Ovary (tissue), 9 donors: ENCODE data around the gene ARL2BP. TPM values are rescaled to one million over a fixed set of nuclear protein-coding genes. Genes with fewer than 3 reads are reported as not detected.

Experiments used
- DNase-seq, 5 donors: peaks; one replicate each; pipeline ENCODE4 v3.0.0-alpha.2; 2019 to 2020
- H3K27ac ChIP-seq, 2 donors: fragments of 200-600 bp; one replicate each; pipeline versions ENCODE4 v1.5.1 to v1.8.0; 2019 to 2022
- H3K27me3 ChIP-seq: fragments of 200-600 bp; one replicate; pipeline ENCODE4 v1.8.0; 2022
- H3K36me3 ChIP-seq: fragments of 200-600 bp; sonication (generic); one replicate; pipeline ENCODE4 v1.5.1; 2019
- H3K4me1 ChIP-seq: one replicate; pipeline ENCODE4 v1.8.1; 2013; ENCODE audit warnings: mild to moderate bottlenecking, moderate library complexity; ENCODE audit not compliant: insufficient read depth
- H3K4me3 ChIP-seq: fragments of 200-600 bp; sonication (generic); one replicate; pipeline ENCODE4 v1.5.1; 2017
- H3K9me3 ChIP-seq, 2 donors: fragments of 200-600 bp in 1 of 2; sonication (generic) in 1 of 2; one replicate each; pipeline versions ENCODE4 v1.5.1 to v1.8.1; 2013 to 2019; ENCODE audit warnings: mild to moderate bottlenecking in 1 of 2, moderate library complexity in 1 of 2
- CTCF ChIP-seq, 3 donors: fragments of 450-650 bp in 2 of 3; fragments of 200-600 bp in 1 of 3; IDR thresholded peaks; one replicate each; pipeline versions ENCODE4 v1.5.1 to v1.8.0; 2016 to 2022; ENCODE audit warnings: antibody characterized with exemption in 3 of 3, mild to moderate bottlenecking in 1 of 3
- EP300 ChIP-seq: sonication (generic); formaldehyde crosslinking; IDR thresholded peaks from one replicate; pipeline ENCODE4 v1.6.1; 2017; ENCODE audit warnings: antibody characterized with exemption
- POLR2A ChIP-seq: fragments of 450-650 bp; IDR thresholded peaks from one replicate; pipeline ENCODE4 v1.6.1; 2017; ENCODE audit warnings: antibody characterized with exemption, mild to moderate bottlenecking, moderate library complexity
- WGBS, 3 donors: extraction: QIAGEN DNeasy Blood & Tissue Kit in 1 of 3; methylation state at CpG; one replicate each; pipeline versions ENCODE4 v1.1.5 to v1.1.7; 2013 to 2017; 5-methylcytosine and 5-hydroxymethylcytosine counted together
- intact Hi-C, 4 donors: fragments of 100-400 bp; cut with DNase I; formaldehyde crosslinking; loops; one replicate each; pipeline versions ENCODE4 v1.11.0 to v1.15.1; 2022 to 2023
- polyA plus RNA-seq, 2 donors: library from polyadenylated mRNA; stranded (reverse); fragments of 200-250 nt in 1 of 2; fragments of 350-450 nt in 1 of 2; fragmentation: Illumina TruSeq in 1 of 2; extraction: RNeasy Lipid Tissue Mini Kit (QIAGEN cat#74804) in 1 of 2; gene quantifications; one replicate each; pipeline ENCODE4 v1.2.3, GENCODE V29; 2013 to 2014
- total RNA-seq, 7 donors: library from RNA; depleted of rRNA in 2 of 7; stranded (reverse); fragments of >200 nt in 2 of 7; fragmentation: NEBNext Ultra II Directional in 3 of 7; extraction: Animal tissue kit (Norgen Biotek cat#: 25700) in 3 of 7; gene quantifications; one replicate each; pipeline versions ENCODE4 v1.1.0 to v1.2.4, GENCODE V29; 2016 to 2023
- donor health status: DM: no; HTN: no; CAD: no; lungs with moderate emphysema.
- donor health status: DM: no; HTN: no; CAD: no.
- donor health status: Bipolar disorder and iron deficiency.
- donor health status: DM: yes; HTN: yes; CAD: no.
- donor health status: DM: no; HTN: no; CAD: no.
- donor health status: DM: yes; HTN: yes; CAD: no.

The ARL2BP gene
- total and polyA plus RNA-seq, 9 donors: 45.3 to 88.0 (median 57.7) TPM

- Histone ChIP-seq H3K4me3 (no peak overlapping the region), H3K27me3 (no peaks in the 10 kb centered on the region), H3K36me3 (no peaks in the 10 kb centered on the region), H3K27ac (no peak overlapping the region), H3K9me3 (no peaks in the 10 kb centered on the region), H3K4me1 (peaks cover 7% of the 10 kb centered on the region)
- WGBS, 3 donors: 47 to 50% (median 49%) methylated on average over 7 of the region's 7 CpGs
- DNase-seq: no peak
- intact Hi-C loops: loop anchor here in 1 of 4 donors (10.0 kb wide), 1 partner anchor 195 kb away; no protein-coding TSS in a partner anchor
- TF ChIP-seq POLR2A: no peak
- TF ChIP-seq CTCF (IDR thresholded peaks at IDR 0.05): no peak
- no peak for TF ChIP-seq EP300
Observed at GRCh38 chr16:57279780-57280638, 35.0 kb downstream of the ARL2BP start.

GRCh38 chr16:57281791-57282190, 36.7 kb downstream of the ARL2BP start:
- no peak overlapping the region for H3K27ac ChIP-seq
- H3K4me1 ChIP-seq: peaks cover 7% of the 10 kb centered on the region
- no peaks in the 10 kb centered on the region for H3K36me3 ChIP-seq
- H3K27me3 ChIP-seq: no peaks in the 10 kb centered on the region
- no peak overlapping the region for H3K4me3 ChIP-seq
- intact Hi-C loops: loop anchor here in 1 of 4 donors (10.0 kb wide), 1 partner anchor 197 kb away; no protein-coding TSS in a partner anchor
- no peak for DNase-seq
- H3K9me3 ChIP-seq: no peaks in the 10 kb centered on the region
- TF ChIP-seq EP300: no peak
- TF ChIP-seq CTCF (IDR thresholded peaks at IDR 0.05): no peak
- TF ChIP-seq POLR2A: no peak
- 88 to 94% (median 89%) methylated on average over 3 of the region's 3 CpGs for WGBS, 3 donors

GRCh38 chr16:57282510-57283213, 37.6 kb downstream of the ARL2BP start:
- Histone ChIP-seq H3K36me3 (no peaks in the 10 kb centered on the region), H3K27me3 (no peaks in the 10 kb centered on the region), H3K4me1 (peaks cover 7% of the 10 kb centered on the region), H3K4me3 (no peak overlapping the region), H3K9me3 (no peaks in the 10 kb centered on the region), H3K27ac (no peak overlapping the region)
- DNase-seq: no peak
- TF ChIP-seq CTCF (IDR thresholded peaks at IDR 0.05) (no peak), POLR2A (no peak), EP300 (no peak)
- WGBS, 3 donors: 51 to 68% (median 52%) methylated on average over 8 of the region's 8 CpGs
- intact Hi-C loops: loop anchor here in 1 of 4 donors (10.0 kb wide), 1 partner anchor 198 kb away; no protein-coding TSS in a partner anchor

- H3K4me1 ChIP-seq: peaks cover 7% of the 10 kb centered on the region
- no peak overlapping the region for H3K27ac ChIP-seq
- 38 to 56% (median 46%) methylated on average over 24 of the region's 24 CpGs for WGBS, 3 donors
- no peaks in the 10 kb centered on the region for H3K9me3 ChIP-seq
- no peak for DNase-seq
- no peak for TF ChIP-seq POLR2A
- no peak for TF ChIP-seq EP300
- no peak for TF ChIP-seq CTCF (IDR thresholded peaks at IDR 0.05)
- intact Hi-C loops: loop anchor here in 1 of 4 donors (10.0 kb wide), 1 partner anchor 199 kb away; no protein-coding TSS in a partner anchor
- H3K4me3 ChIP-seq: no peak overlapping the region
- no peaks in the 10 kb centered on the region for H3K27me3 ChIP-seq
- no peaks in the 10 kb centered on the region for H3K36me3 ChIP-seq
Observed at GRCh38 chr16:57283214-57283958, 38.3 kb downstream of the ARL2BP start.
